Cortex of kidney (tissue), 1 donor: ENCODE results near the gene PRKCA.
"Not testable (repeated sequence)": the region's sequence is repeated elsewhere in the genome, so short reads cannot be mapped to it uniquely, and the experiment has no call there.

Experiments used
- DNase-seq: peaks from one replicate; lab custom pipeline; 2025; lab: John Stamatoyannopoulos, UW

Gene PRKCA

GRCh38 chr17:66301864-66302741 is at the start of gene PRKCA:
PRKCA (plus strand) TSS chr17:66302613.
- DNase-seq = no peak

- DNase-seq = not testable (repeated sequence)
These were observed 49.0 kb upstream of the PRKCA start for GRCh38 chr17:66253458-66253857.

GRCh38 chr17:66255112-66255511 is 47.3 kb upstream of the PRKCA start:
- DNase-seq = no peak

- no peak for DNase-seq
These were observed 46.9 kb upstream of the PRKCA start for GRCh38 chr17:66255527-66255971.

GRCh38 chr17:66260275-66260674 is 42.1 kb upstream of the PRKCA start:
- DNase-seq = no peak

- no peak for DNase-seq
These were observed 41.7 kb upstream of the PRKCA start for GRCh38 chr17:66260688-66261087.

GRCh38 chr17:66262767-66263166 is 39.6 kb upstream of the PRKCA start:
- DNase-seq = no peak

- no peak for DNase-seq
These were observed 37.7 kb upstream of the PRKCA start for GRCh38 chr17:66264696-66265095.

- no peak for DNase-seq
These were observed 34.0 kb upstream of the PRKCA start for GRCh38 chr17:66268247-66268927.

- no peak for DNase-seq
These were observed 32.3 kb upstream of the PRKCA start for GRCh38 chr17:66270106-66270505.

GRCh38 chr17:66271512-66271911 is 30.9 kb upstream of the PRKCA start:
- DNase-seq = no peak

- no peak for DNase-seq
These were observed 29.4 kb upstream of the PRKCA start for GRCh38 chr17:66272811-66273585.

GRCh38 chr17:66273586-66273848 is 28.9 kb upstream of the PRKCA start:
- no peak for DNase-seq

GRCh38 chr17:66275651-66276050 is 26.8 kb upstream of the PRKCA start:
- no peak for DNase-seq

- DNase-seq = no peak
These were observed 26.0 kb upstream of the PRKCA start for GRCh38 chr17:66276328-66276937.

GRCh38 chr17:66277191-66277590 is 25.2 kb upstream of the PRKCA start:
- DNase-seq = no peak

- no peak for DNase-seq
These were observed 20.6 kb upstream of the PRKCA start for GRCh38 chr17:66281661-66282369.

- DNase-seq = no peak
These were observed 19.0 kb upstream of the PRKCA start for GRCh38 chr17:66283296-66283934.

GRCh38 chr17:66283971-66284370 is 18.4 kb upstream of the PRKCA start:
- DNase-seq = no peak

- no peak for DNase-seq
These were observed 17.3 kb upstream of the PRKCA start for GRCh38 chr17:66285149-66285548.

- DNase-seq = no peak
These were observed 14.5 kb upstream of the PRKCA start for GRCh38 chr17:66287911-66288310.
